Fibroblast of the aortic adventitia (primary cell): ENCODE results near the gene CD164L2. TPM values are rescaled to one million over a fixed set of nuclear protein-coding genes. Genes with fewer than 3 reads are reported as not detected.

Source experiments
- DNase-seq: peaks from one replicate; pipeline ENCODE4 v3.0.0-alpha.2; 2010; ENCODE audit warnings: low read depth
- H3K4me3 ChIP-seq: 2 replicates; pipeline ENCODE4 v1.5.1; 2011; ENCODE audit warnings: low read depth, mild to moderate bottlenecking, control low read depth, low read length, moderate library complexity
- total RNA-seq: library from RNA; depleted of rRNA; stranded (reverse); fragments of >200 nt; gene quantifications from 2 replicates; pipeline ENCODE4 v1.2.3, GENCODE V29; 2012; ENCODE audit warnings: low replicate concordance
- TF ChIP-seq, protein P1 (sequence below): IDR thresholded peaks from 2 replicates; pipeline ENCODE4 v1.5.1; 2011; ENCODE audit warnings: mild to moderate bottlenecking, low read length, control low read depth, inconsistent platforms; ENCODE audit not compliant: insufficient read depth

Gene CD164L2
- total RNA-seq, 1 donor: not detected

DNA sequence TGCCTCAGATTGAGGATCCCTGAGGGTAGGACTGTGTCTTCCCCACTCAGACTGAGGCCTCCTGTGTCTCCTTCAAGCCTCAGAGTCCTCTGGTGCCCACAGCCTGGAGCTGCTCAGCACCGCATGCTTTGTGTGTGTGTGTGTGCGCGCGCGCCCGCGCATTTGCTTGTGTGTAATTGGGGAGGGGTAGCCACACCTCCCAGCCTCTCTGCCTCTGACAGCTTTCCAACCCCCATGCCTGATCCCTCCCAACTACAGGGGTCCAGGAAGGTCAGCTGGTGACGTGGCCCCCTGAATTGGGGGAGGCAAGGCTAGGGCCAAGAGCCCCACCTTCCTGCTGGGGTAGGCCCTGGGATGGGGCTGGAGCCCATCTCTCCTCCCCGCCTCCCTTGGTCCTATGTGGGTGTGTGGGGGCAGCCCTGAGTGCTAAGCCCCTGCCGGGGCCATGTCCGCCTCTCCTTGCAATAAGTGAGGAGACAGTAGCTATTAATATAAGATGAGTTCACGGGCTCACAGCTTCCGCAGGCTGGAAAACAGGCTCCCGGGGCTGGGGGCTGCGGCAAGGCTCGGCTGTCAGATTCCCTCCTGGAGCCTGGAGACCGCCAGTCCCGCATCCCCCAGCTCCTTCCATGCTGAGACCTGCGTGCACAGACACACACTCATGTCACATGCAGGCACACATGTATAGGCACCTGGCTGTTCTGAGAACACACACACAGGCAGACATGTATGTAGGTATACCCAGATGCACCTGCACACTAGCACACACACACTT, 16.3 kb upstream of the CD164L2 start:
- TF ChIP-seq, protein P1, sequence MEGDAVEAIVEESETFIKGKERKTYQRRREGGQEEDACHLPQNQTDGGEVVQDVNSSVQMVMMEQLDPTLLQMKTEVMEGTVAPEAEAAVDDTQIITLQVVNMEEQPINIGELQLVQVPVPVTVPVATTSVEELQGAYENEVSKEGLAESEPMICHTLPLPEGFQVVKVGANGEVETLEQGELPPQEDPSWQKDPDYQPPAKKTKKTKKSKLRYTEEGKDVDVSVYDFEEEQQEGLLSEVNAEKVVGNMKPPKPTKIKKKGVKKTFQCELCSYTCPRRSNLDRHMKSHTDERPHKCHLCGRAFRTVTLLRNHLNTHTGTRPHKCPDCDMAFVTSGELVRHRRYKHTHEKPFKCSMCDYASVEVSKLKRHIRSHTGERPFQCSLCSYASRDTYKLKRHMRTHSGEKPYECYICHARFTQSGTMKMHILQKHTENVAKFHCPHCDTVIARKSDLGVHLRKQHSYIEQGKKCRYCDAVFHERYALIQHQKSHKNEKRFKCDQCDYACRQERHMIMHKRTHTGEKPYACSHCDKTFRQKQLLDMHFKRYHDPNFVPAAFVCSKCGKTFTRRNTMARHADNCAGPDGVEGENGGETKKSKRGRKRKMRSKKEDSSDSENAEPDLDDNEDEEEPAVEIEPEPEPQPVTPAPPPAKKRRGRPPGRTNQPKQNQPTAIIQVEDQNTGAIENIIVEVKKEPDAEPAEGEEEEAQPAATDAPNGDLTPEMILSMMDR: no peak
- no peak overlapping the region for H3K4me3 ChIP-seq
- no peak for DNase-seq

GRCh38 chr1:27398405-27399149, 15.4 kb upstream of the CD164L2 start:
- TF ChIP-seq, protein P1: no peak
- no peak for DNase-seq
- H3K4me3 ChIP-seq: no peak overlapping the region

DNA sequence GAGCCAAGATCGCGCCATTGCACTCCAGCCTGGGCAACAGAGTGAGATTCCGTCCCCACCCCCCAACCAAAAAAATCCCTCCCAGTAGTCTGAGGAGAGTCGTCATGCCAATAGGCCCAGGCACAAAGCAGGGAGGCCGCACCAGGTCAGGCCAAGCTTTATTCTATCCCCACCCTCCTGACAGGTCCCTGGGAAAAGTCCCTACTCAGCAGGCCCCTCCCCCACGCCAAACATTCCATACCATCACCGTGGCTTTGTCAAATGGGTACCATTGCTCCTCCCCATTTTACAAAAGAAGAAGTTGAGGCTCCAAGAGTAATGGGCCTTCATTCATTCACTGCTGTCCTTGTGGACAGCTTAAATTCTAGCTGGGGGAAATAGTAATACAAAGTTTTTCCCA, 14.6 kb upstream of the CD164L2 start:
- DNase-seq: no peak
- TF ChIP-seq, protein P1: no peak
- no peak overlapping the region for H3K4me3 ChIP-seq

GRCh38 chr1:27397110-27397509, 14.0 kb upstream of the CD164L2 start:
- DNase-seq: no peak
- TF ChIP-seq, protein P1: no peak

DNA sequence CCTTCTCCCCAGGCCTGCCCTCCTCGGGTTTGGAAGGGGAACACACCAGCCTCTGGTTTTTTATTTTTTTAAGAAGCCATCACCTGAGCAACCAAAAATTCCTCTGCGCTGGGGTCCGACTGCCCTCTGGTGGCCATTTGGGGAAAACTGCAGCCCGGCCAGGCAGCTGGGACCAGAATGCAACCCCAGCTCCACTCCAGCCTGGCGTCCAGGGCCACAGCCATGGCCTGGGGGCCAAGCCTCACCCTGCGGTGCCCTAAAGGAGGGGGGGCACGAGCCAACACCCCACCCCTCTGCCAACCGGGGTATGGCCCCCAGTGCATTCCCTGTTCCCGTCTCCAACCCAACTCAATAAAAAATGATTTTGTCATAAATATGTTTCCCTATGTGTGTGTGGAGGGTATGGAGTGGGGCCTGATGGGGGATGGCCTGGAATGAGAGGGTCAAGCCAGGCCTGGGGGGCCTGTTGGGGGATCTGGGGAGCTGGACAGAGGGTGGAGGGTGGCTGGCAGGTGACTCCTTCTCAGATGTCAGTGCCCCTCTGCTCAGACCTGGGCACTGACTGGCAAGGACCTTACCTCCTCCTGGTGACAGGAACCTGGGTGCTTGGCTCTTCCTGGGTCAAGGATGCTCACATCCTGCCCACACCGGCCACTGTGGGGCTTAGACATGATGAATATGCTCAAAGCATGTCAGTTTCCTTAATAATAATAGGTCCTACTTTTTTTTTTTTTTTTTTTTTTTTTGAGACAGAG, 12.5 kb upstream of the CD164L2 start:
- peak; percentile 78 for DNase-seq
- no peak overlapping the region for H3K4me3 ChIP-seq
- TF ChIP-seq, protein P1: peak; percentile 95

More at GRCh38 chr1:27397110-27397509, 14.0 kb upstream of the CD164L2 start:
- H3K4me3 ChIP-seq: no peak overlapping the region

DNA sequence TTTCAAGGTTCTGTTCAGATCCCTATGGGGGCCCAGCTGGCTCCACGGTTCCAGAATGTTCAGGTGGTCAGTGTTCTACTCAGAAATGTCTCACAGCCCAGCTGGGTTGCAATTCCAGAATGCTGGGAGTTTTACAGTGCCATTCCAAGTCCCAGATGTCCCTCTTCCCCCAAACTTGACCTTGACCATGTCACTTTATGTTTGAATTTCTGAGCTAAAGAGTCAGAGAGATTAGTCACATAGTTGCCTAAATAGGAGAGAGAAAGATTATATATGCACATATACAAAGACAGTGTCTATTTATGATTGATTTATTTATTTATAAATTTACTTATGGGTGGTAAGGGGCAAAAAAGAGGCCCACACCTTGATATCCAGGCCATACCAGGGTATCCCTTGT, 11.8 kb upstream of the CD164L2 start:
- TF ChIP-seq, protein P1: no peak
- DNase-seq: no peak
- no peak overlapping the region for H3K4me3 ChIP-seq
